ENCODE measurements around the gene SMARCA5.

- TF ChIP-seq CTCF (IDR thresholded peaks at IDR 0.05) (no peak), POLR2A (IDR thresholded peaks at IDR 0.05) (no peak)
Measured at GRCh38 chr4:143514901-143515300, 1.4 kb downstream of the SMARCA5 start.

All from Peyer's patch (tissue), 4 donors.